GM19438 (cell line): ENCODE measurements around the gene SNX32.
A peak's percentile ranks its signal among the peaks of the same experiment; 100 is the strongest.

Experiments
- ATAC-seq: cut with Tn5 transposase; IDR thresholded peaks from one replicate; pipeline ENCODE4 v1.9.1; 2021; ENCODE audit warnings: low read depth; ENCODE audit not compliant: unreplicated experiment

The SNX32 gene

GRCh38 chr11:65833297-65834030, at the start of gene SNX32:
Gene SNX32, plus strand, starts transcription at chr11:65833963. Its CDS starts 103 bp downstream, at chr11:65834066.
- peak; percentile 94 for ATAC-seq

- ATAC-seq, result no peak
Measured at GRCh38 chr11:65785319-65786007, 48.3 kb upstream of the SNX32 start.

- no peak for ATAC-seq
Measured at GRCh38 chr11:65786008-65786785, 47.6 kb upstream of the SNX32 start.

- no peak for ATAC-seq
Measured at GRCh38 chr11:65786786-65787636, 46.8 kb upstream of the SNX32 start, which contains the start of gene OVOL1. Gene OVOL1, plus strand, starts transcription at chr11:65787063. Its CDS starts 311 bp downstream, at chr11:65787374.

- ATAC-seq, result no peak
Measured at GRCh38 chr11:65787649-65788622, 45.8 kb upstream of the SNX32 start.

GRCh38 chr11:65788821-65789220, 44.9 kb upstream of the SNX32 start:
- no peak for ATAC-seq

- no peak for ATAC-seq
Measured at GRCh38 chr11:65789230-65790103, 44.3 kb upstream of the SNX32 start.

GRCh38 chr11:65790104-65790901, 43.5 kb upstream of the SNX32 start:
- no peak for ATAC-seq

- no peak for ATAC-seq
Measured at GRCh38 chr11:65790902-65791650, 42.7 kb upstream of the SNX32 start.

- ATAC-seq, result no peak
Measured at GRCh38 chr11:65791719-65792213, 42.0 kb upstream of the SNX32 start.

GRCh38 chr11:65792456-65792855, 41.3 kb upstream of the SNX32 start:
- no peak for ATAC-seq

- no peak for ATAC-seq
Measured at GRCh38 chr11:65793144-65793581, 40.6 kb upstream of the SNX32 start.

- no peak for ATAC-seq
Measured at GRCh38 chr11:65793625-65794400, 40.0 kb upstream of the SNX32 start.

GRCh38 chr11:65794570-65795510, 38.9 kb upstream of the SNX32 start:
- ATAC-seq, result no peak
